GM04503 (cell line): ENCODE measurements around the gene ZBED2.

ENCODE experiments used
- DNase-seq: peaks from one replicate; pipeline ENCODE4 v3.0.0-alpha.2; 2012; ENCODE audit warnings: low read depth

ZBED2 gene

DNA sequence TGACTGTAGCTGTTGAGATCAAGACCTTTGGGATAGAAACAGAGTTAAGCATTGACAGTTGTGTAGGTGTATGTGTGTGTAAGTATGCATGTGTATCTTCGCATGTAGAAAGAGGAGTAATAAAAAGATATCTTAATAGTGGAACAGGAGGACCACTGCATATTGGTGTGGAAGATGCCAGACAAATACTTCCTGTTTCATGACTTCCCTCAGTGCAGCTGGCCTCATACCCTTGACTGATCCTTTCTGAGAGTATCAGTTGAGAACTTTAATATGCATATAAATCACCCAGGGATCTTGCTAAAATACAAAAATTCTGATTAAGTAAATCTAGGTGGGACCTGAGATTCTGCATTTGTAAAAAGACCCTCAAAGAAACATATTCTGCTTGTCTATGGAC lies 8.5 kb upstream of the ZBED2 start:
- no peak for DNase-seq

DNA sequence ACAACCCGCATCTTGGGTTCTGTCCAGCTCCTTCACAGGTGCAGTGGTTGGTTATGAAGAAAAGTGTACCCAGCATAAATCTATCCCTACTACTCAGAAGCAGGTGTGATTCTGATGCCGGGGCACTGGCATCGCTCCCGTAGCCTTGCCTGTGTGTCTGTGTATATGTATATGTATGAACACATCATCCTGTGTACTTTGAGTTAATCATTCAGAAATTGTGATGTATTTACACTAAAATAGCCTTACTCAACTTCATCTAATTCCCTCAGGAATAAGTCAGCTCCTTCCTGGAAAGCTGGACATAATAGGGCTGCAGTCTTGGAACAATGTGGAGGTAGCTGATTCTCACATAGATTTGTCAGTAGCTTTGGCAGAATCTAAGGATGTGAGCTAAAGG lies 6.7 kb upstream of the ZBED2 start:
- DNase-seq = no peak

DNA sequence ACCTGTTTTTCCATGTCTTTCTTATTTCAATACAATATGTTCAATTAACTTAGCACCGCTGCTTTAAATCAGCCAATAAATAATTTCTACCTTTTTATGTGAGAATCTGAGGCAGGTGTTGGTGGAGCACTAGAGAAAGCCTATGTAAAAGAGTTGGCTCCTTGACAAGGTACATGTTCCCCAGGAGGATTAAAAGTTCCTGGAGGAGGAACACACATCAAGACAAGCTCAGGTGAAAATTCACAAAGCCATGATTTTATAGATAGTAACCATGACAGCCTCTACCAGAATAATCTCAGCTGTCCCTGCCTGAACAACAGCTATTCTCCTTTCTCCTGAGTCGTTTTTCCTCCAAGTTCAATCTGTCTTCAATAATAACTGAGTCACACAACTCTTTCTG lies 3.4 kb upstream of the ZBED2 start:
- DNase-seq = no peak

DNA sequence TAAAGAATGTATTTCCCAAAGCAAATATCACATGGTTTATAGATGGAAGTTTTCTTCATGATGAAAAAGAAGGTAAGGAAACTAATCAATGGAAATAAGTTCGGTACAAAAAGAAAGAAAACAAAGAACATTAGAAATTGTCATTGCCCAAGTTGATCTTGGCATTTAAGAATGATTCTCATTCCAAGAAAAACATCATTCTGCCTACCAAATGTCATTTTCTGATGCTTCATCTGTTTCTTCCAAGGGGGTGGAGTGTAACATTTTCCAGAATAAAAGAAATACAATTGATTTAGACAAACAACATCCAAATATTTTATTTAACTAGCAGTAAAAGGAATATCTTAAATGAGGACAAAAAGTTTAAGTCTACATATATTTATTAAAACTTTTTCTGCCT lies 3.0 kb upstream of the ZBED2 start:
- DNase-seq = no peak

DNA sequence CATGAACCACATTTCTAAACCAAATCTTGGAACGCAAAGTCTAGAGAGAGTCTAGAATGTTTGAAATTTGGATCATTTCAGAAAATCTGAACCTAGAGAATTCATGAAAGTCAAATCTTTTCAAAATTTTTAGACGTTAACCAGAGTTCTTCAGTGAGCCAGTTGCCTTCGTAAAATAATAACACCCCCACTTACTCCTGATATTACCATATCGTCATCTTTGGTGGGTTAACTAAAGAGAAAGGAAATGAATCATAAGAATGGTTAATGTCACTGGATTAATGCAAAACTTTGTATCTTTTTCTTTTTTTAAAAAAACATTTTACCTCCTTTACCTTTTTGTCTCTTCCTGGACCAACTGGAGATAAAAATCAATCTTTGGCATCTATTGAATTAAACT lies 1.2 kb upstream of the ZBED2 start:
- no peak for DNase-seq

DNA sequence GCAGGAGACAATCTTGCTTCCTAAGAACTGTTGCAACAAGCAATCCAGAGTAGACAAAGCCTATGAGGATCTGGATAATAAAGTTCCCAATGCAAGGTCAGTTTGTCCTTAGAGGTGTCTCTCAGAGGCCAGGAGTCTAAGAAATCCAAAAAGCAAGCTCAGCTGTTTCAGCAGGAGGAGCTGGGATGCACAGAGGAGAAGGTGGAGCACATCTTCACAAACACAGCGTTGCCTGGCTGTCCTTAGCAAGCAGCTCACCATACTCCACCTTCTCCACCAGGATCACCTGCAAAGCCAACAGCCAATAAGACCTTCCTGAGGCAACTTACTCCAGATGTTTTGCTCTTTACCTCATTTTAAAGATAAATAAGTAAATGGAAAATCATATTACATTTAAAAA lies 365 bp downstream of the ZBED2 start:
- no peak for DNase-seq

DNA sequence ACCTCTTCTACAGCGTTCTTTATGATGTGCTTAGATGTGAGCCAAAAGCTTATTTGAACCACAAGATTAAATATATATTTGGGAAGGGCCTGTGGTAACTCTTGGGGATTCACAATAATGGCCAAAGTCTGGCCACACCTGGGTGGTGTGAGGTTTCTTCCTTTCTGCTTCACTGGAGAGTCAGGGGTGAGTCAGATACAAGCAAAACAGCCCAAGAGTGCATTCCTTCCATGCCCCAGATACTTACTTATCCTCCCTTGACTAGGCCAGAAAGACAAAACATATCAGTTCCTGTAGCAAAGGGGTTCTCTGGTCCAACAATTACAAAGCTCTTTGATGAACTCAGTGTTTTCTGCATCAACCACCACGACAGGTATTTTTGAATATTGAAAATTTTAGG lies 941 bp downstream of the ZBED2 start:
- DNase-seq = peak; percentile 42

DNA sequence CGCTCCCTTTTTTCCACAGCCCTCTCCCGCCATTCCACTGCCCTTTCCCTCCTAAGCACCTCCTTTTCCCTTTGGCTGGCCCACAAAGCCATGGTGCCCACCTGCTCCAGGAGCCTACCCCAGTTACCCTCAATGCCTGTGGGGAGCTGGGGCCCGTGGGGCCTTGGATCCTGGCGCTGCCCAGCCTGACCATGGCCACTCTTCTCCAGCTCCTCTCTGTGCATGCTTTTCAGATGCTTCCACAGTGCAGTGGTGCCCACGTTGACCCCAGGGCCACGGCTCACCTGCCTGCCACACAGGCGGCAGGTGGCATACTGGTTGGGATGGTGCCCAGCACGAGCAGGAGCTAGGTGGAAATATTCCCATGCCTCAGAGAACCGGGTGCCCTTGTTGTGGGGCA lies 1.5 kb downstream of the ZBED2 start:
- DNase-seq = no peak

DNA sequence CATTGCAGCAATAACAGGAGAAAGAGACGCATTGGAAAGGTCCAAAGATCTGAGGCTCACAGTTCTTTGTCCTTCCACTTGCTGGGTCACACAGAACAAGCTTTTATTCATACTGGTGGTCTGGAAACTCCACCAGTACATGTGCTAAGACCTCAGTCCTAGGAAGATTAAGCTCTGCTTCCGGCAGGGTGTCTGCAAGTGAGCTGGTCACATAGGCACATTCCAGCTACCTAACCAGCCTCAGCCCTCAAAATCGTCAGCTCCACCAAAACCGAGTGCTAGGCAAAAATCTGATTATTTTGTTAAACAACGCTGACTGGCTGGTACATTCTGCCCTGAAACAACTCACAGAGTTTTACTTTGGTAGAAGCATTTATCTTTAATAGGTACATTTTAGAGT lies 2.2 kb downstream of the ZBED2 start:
- DNase-seq = no peak

DNA sequence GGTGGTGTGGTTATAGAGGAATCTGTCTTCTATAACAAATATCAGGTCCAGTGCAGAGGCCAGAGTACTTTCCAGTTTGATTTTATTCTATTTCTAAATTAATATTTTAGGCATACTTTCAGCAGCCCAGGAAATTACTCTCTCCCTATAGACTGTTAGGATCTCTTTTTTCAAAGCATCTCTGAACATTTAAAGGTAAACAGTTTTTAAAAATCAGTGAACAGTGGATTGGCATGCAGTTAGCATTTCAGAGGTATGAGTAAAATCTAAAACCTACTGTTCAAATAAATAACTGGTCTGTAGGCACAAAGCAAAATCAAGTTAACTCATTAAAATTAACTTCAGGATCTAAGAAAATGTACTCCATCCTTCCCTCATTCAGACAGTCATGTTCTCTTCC lies 3.0 kb downstream of the ZBED2 start:
- no peak for DNase-seq

DNA sequence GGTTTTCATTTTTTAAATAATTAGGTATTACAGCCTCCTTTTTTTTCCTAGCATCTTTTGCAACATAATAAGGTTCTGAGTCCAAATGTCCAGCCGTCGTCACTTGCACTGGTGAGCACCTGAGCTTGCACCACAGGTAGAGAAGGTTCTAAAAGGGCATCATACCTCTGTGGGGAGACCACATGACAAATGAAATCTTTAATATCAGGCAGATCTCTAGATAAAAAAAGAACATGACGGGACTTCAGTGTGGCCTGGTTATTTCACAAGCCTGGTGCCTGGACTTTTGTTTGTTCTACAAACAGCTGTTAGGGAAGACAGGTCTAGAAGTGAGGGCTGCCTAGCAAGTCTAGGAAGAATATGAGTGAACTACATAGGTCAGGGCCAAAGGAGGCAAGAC lies 3.6 kb downstream of the ZBED2 start:
- no peak for DNase-seq

DNA sequence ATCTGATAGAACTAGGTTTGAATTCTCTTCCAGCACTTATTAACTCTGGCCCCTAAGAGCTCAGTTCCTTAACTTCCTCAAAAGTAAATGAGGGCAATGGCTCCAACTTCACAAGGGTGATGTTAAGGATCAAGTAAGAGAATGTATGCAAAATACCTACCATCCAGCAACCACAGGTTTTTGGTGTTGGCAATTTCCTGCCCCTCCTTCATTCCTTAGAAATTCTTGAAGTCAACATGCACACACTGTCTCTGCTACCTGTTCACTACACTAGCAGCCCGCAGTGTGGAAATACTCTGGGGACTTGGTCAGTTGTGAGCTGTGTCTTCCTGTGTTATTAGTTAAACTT lies 5.0 kb downstream of the ZBED2 start:
- no peak for DNase-seq

DNA sequence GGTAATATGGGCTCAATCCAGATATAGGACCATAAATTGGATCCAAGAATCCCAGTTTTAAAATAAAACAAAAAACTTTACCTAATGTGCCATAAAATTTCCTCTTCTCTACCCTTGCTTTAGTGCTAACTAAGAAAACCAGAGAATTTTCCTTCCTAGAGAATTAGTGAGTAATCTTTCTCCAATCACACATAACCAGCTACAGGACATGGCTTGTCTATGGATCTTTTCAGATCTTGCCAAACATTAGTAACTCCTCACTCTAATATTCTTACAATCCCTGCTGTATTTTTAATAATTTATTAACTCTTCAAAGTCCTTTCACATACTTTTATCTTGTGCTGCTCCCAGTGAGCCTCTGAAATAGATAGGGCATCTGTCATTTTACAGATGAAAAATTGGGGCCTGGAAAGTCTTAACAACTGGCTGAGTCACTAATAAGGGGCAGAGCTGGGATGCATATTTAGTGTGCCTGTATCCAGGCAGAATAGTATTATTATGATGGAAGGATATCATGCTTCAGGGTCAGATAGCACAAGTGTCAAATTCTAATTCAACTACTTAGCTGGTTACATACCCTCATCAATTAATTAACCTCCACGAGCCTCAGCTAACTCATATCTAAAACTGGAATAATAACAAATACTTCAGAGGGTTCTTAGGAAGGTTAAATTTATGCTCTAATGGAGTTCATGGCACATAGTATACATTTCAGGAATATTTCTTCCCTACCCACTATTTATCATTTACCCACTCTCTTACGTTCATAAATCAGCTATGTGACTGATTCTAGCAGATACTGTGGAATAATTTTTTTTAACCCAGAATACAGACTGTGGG lies 5.6 kb downstream of the ZBED2 start:
- DNase-seq = no peak

DNA sequence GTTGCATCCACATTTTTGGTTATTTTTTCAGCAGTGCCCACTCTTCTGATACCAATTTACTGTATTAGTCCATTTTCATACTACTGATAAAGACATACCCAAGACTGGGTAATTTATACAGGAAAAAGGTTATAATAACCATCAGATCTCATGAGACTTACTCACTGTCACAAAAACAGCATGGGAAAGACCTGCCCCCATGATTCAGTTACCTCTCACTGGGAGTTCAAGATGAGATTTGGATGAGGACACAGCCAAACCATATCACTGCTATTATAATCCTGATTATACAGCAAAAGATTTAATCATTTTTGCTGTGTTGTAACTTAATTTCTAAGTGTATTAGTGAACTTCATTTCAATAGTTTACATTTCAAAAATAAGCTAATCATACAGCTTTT lies 6.6 kb downstream of the ZBED2 start:
- no peak for DNase-seq

DNA sequence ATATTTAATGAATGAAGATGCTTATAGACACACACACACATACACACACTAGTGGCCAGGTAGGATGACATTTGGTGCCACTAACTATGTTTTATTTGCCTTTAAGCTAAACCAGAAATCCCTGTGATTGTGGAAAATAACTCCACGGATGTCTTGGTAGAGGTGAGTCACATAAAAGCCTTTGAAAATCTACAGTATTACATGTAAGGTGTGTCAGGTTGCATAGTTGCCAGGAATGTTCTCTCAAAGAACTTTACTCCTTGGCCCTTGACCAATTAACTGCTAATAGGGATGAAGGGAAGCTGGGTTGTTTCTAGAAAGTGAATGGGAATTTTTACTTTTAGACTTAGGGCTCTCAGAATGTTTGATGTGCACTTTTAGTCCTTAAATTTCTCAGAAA lies 9.9 kb downstream of the ZBED2 start:
- DNase-seq = no peak

DNA sequence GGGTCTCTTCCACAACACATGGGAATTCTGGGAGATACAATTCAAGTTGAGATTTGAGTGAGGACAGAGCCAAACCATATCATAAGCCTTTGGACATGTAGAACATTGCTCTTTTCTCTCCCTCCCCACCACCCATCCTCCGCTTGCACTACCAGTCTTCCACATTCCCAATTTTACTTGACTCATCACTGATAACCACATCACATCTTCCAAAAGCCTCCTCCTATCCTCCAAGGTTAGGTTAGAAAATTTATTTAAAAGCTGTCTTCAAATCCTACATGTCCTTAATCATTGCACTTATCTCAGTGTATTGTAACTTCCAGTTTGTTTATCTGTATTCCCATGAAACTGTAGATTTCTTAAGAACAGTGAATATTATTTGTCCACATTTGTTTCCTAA lies 10.4 kb downstream of the ZBED2 start:
- no peak for DNase-seq

DNA sequence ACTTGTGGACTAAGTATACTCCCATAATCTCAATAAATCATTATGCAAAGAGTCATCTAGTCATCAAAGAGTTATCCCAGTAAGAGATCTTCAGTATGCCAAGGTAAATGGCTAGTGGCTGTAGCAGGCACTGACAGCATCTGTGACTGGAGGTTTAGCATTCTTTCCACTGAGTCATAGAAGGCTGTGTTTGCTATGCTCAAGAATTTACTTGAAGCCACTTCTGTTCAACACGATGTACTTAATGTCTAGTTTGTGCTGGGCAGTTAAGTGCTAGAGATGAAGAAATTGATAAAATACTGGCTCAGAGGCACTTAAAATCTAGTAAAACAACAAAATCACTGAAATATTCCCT lies 13.0 kb downstream of the ZBED2 start:
- peak; percentile 77 for DNase-seq

DNA sequence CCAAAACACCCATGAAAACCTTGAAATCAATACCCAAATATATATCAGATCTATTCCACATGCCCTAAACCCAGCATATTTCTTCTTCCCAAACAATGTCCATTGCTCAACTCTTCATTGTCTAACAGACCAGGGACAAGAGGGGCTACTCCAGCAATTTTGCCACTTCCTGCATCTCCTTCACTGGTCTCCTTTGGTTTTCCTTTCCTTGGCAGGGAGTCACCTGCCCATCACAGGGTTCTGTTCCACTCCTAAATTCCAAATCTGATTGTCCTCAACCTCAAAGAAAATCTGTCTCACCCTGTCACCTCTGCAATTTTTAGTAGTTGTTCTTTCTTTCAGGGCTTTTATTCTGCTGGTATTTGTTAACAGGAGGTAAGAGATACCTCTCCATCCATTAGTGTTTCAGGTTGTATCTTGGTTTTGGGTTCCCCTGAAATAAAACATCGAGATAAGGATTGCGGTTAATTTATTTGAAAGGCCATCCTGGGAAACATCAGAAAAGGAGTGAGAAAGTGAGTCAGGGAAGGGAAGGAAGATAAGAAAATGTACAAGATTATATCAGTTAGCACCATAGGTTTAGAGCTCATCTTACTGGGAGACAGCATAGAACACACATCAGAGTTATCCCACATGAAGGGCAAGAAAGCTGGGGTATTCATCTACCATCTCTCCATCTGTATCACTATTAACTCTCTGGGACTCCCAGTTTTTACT lies 13.6 kb downstream of the ZBED2 start:
- DNase-seq = no peak

DNA sequence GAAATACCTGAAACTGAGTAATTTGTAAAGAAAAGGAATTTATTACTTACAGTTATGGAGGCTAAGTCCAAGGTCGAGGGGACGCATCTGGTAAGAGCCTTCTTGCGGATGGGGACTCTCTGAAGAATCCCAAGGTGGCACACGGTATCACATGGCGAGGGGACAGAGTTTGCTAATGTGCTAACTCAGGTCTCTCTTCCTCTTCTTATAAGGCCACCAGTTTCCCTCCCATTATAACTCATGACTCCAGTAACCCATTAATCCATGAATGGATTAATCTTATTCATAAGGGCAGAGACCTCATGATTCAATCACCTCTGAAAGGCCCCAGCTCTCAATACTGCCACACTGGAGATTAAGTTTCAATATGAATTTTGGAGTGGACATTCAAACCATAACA lies 15.7 kb downstream of the ZBED2 start:
- no peak for DNase-seq

DNA sequence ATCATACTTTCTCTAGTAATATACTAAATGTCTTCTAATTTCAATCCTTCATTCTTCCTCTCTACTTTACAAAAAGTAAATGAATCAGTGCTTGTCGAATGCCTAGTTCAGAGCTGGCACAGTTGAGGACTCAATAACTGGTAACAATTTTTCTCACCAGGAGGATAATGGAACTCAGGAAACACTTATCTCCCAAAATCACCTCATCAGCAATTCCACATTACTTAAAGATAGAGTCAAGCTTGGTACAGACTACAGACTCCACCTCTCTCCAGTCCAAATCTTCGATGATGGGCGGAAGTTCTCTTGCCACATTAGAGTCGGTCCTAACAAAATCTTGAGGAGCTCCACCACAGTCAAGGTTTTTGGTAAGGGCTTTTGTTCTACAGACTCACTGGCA lies 16.3 kb downstream of the ZBED2 start:
- DNase-seq = no peak

DNA sequence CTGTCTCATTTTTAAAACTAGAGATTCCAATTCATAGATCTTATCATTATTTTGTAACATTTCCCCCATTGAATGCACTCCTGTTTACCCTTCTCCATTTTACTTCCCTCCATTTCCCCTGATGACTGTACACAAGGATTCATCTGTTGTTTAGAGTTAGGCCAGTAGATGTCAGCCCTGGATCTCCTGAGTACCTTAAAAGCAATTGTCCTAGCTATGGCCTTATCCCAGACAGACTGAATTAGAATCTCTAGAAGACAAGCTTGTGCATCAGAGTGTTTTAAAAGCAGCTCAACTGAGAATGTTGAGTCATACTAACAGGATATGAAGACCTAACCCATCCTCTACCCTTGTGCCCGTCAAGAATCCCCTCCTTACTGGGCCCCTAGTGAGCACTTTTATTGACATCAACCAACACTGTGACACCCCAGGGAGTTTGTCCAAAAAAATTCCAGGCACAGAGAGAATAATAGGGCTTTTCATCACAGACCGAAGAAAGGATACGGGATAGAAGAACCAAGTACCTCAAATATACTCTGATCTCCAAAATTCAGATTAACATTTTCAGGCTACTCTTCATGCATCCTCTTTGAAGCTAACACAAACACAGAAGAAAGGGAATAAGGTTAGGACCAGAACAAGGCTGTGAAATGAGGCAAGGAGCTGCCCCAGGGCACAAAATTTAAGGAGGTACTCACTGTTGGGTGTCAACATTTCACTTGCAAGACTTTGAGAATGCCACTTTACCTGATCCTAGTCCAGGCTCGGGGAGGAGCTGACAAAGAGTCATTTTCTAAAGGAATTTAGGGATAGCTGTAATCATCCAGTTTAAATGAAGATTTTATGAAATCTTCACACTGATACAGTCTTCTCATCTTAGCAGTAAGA lies 17.1 kb downstream of the ZBED2 start:
- peak; percentile 47 for DNase-seq

DNA sequence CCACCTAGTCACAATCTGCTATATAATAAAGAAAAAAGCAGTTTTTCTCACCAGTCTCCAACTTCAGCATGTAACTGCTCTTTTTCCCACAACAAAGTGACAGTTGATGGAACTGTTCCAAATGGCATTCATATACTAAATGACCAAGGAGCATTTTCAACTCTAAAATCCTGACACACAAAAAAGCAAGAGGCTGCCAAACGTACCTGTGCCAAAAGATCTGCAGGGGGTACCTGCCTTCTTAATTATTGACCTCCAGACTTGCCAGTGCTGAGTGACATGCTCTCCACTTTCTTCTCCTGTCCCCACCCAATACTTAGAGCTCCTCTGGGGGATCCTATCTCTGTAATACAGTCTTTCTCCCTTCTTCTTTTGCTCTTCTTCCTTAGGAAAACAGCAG lies 18.0 kb downstream of the ZBED2 start:
- DNase-seq = no peak

DNA sequence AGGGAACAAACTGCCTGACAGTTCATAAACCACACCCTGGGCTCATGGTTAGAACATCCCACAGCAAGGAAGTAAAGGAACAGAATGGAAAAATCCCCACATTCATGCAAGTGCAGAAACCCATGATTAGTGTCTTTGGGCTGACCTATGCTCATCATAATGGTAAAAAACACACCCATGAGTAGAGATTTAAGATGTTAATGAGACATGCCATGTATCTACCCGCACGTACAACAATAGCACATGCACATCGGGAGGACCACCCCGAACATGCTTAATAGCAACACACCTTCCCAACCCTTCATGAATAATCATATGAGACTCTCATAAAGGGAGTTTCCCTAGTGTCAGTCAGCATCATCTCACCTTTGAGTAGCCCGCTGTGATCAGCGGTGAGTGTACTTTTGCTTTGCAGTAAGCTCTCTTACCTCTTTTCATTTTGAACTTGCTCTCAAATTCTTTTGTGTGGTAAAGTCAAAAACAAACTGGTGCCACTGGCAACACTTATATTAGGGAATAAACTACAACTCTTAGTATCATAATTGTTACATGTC lies 23.2 kb downstream of the ZBED2 start:
- no peak for DNase-seq
